ENCODE measurements around the gene LIPA.

Gene LIPA

DNA sequence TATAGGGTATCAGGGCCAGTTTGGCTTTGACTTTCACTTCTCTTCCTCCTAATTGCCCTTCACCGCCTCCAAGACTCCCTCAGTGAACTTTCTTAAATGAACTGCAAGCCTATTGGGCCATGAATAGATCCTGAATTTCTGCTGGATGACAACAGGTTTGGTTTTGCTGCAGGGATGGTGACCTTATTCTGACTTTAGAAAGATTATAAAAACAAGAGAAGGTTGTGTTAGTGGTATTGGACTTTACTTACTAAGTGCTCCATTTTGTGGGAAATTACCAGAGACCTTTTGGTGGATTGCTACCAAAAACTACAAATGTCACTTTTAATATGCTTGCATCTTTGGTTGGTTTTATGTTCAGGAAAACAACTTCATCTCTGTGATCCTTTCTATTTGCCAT lies 11.5 kb upstream of the LIPA start:
- TF ChIP-seq EGR1 (IDR thresholded peaks at IDR 0.05) (no peak), YY1 (IDR thresholded peaks at IDR 0.05; ENCODE audit: low read depth) (no peak), TEAD4 (IDR thresholded peaks at IDR 0.05) (no peak), NFIC (IDR thresholded peaks at IDR 0.05) (no peak), REST (IDR thresholded peaks at IDR 0.05; ENCODE audit: low read depth) (no peak)

GRCh38 chr10:89262086-89263051 lies 10.8 kb upstream of the LIPA start:
- TF ChIP-seq CREB1 (IDR thresholded peaks at IDR 0.05; ENCODE audit: low read depth) (no peak), TEAD4 (IDR thresholded peaks at IDR 0.05) (no peak), EGR1 (IDR thresholded peaks at IDR 0.05) (no peak), EP300 (IDR thresholded peaks at IDR 0.05; ENCODE audit: borderline replicate concordance) (no peak), YY1 (IDR thresholded peaks at IDR 0.05; ENCODE audit: low read depth) (no peak), TCF12 (IDR thresholded peaks at IDR 0.05; ENCODE audit: low read depth) (no peak), REST (IDR thresholded peaks at IDR 0.05; ENCODE audit: low read depth) (no peak), MAX (IDR thresholded peaks at IDR 0.05) (no peak), TAF1 (IDR thresholded peaks at IDR 0.05; ENCODE audit: low read depth) (no peak), CEBPB (IDR thresholded peaks at IDR 0.05) (no peak), USF1 (IDR thresholded peaks at IDR 0.05) (no peak), FOXM1 (IDR thresholded peaks at IDR 0.05; ENCODE audit: borderline replicate concordance, low read depth) (no peak)

- TF ChIP-seq TAF1 (IDR thresholded peaks at IDR 0.05; ENCODE audit: low read depth): no peak
- no peak for TF ChIP-seq YY1 (IDR thresholded peaks at IDR 0.05; ENCODE audit: low read depth)
- TF ChIP-seq RAD21 (IDR thresholded peaks at IDR 0.05; ENCODE audit: low read depth): no peak
- no peak for TF ChIP-seq ZBTB7A (IDR thresholded peaks at IDR 0.05; ENCODE audit: low read depth)
- TF ChIP-seq FOXM1 (IDR thresholded peaks at IDR 0.05; ENCODE audit: borderline replicate concordance, low read depth): no peak
- TF ChIP-seq CEBPB (IDR thresholded peaks at IDR 0.05): no peak
- no peak for TF ChIP-seq CREB1 (IDR thresholded peaks at IDR 0.05; ENCODE audit: low read depth)
- TF ChIP-seq MAX (IDR thresholded peaks at IDR 0.05): no peak
- TF ChIP-seq REST (IDR thresholded peaks at IDR 0.05; ENCODE audit: low read depth): no peak
- no peak for TF ChIP-seq USF1 (IDR thresholded peaks at IDR 0.05)
- TF ChIP-seq TCF12 (IDR thresholded peaks at IDR 0.05; ENCODE audit: low read depth): no peak
- no peak for TF ChIP-seq EP300 (IDR thresholded peaks at IDR 0.05; ENCODE audit: borderline replicate concordance)
- no peak for TF ChIP-seq EGR1 (IDR thresholded peaks at IDR 0.05)
- no peak for TF ChIP-seq NFIC (IDR thresholded peaks at IDR 0.05)
- no peak for TF ChIP-seq TEAD4 (IDR thresholded peaks at IDR 0.05)
Observed at GRCh38 chr10:89258881-89259280, 7.3 kb upstream of the LIPA start.

- TF ChIP-seq FOXM1 (IDR thresholded peaks at IDR 0.05; ENCODE audit: borderline replicate concordance, low read depth) (no peak), REST (IDR thresholded peaks at IDR 0.05; ENCODE audit: low read depth) (no peak), RAD21 (IDR thresholded peaks at IDR 0.05; ENCODE audit: low read depth) (no peak), MAX (IDR thresholded peaks at IDR 0.05) (no peak), TAF1 (IDR thresholded peaks at IDR 0.05; ENCODE audit: low read depth) (no peak), TCF12 (IDR thresholded peaks at IDR 0.05; ENCODE audit: low read depth) (no peak), EGR1 (IDR thresholded peaks at IDR 0.05) (no peak), CREB1 (IDR thresholded peaks at IDR 0.05; ENCODE audit: low read depth) (no peak), EP300 (IDR thresholded peaks at IDR 0.05; ENCODE audit: borderline replicate concordance) (no peak), CEBPB (IDR thresholded peaks at IDR 0.05) (no peak), ZBTB7A (IDR thresholded peaks at IDR 0.05; ENCODE audit: low read depth) (no peak), USF1 (IDR thresholded peaks at IDR 0.05) (no peak), TEAD4 (IDR thresholded peaks at IDR 0.05) (no peak), NFIC (IDR thresholded peaks at IDR 0.05) (no peak)
Observed at GRCh38 chr10:89257581-89257980, 6.0 kb upstream of the LIPA start.
